Muscle layer of colon (tissue), 2 donors: ENCODE measurements around the gene RYR1.

Source experiments
- H3K27ac ChIP-seq: one replicate; pipeline ENCODE4 v1.7.0; 2013; ENCODE audit warnings: low read depth, mild to moderate bottlenecking, low read length, moderate library complexity
- H3K27me3 ChIP-seq, 2 donors: one replicate each; pipeline ENCODE4 v1.7.0; 2013; ENCODE audit warnings: low read length in 2 of 2, mild to moderate bottlenecking in 2 of 2; ENCODE audit not compliant: insufficient read depth in 2 of 2, control insufficient read depth in 1 of 2
- H3K36me3 ChIP-seq: one replicate; pipeline ENCODE4 v1.7.0; 2013; ENCODE audit warnings: mild to moderate bottlenecking, low read length; ENCODE audit not compliant: insufficient read depth
- H3K4me1 ChIP-seq: one replicate; pipeline ENCODE4 v1.7.0; 2013; ENCODE audit warnings: mild to moderate bottlenecking, low read length; ENCODE audit not compliant: insufficient read depth
- H3K4me3 ChIP-seq, 2 donors: one replicate each; pipeline ENCODE4 v1.7.0; 2013; ENCODE audit warnings: low read length in 2 of 2, low read depth in 1 of 2, mild to moderate bottlenecking in 1 of 2, moderate library complexity in 1 of 2
- H3K9ac ChIP-seq: one replicate; pipeline ENCODE4 v1.7.0; 2013; ENCODE audit warnings: low read length
- H3K9me3 ChIP-seq: one replicate; pipeline ENCODE4 v1.7.0; 2013; ENCODE audit warnings: mild to moderate bottlenecking, low read length
- donor health status: abdominal sarcoma.
- donor health status: Adenocarcinoma of cecum.

Gene RYR1

GRCh38 chr19:38524369-38524768 is 90.9 kb downstream of the RYR1 start:
- H3K9me3 ChIP-seq, result no peaks in the 10 kb centered on the region
- no peak overlapping the region for H3K27ac ChIP-seq
- no peak overlapping the region for H3K4me3 ChIP-seq
- no peaks in the 10 kb centered on the region for H3K36me3 ChIP-seq
- no peaks in the 10 kb centered on the region for H3K27me3 ChIP-seq
- no peaks in the 10 kb centered on the region for H3K4me1 ChIP-seq
- H3K9ac ChIP-seq, result no peak overlapping the region

GRCh38 chr19:38524994-38525634 is 91.6 kb downstream of the RYR1 start:
- Histone ChIP-seq H3K9me3 (no peaks in the 10 kb centered on the region), H3K27ac (no peak overlapping the region), H3K27me3 (no peaks in the 10 kb centered on the region), H3K9ac (no peak overlapping the region), H3K4me3 (no peak overlapping the region), H3K36me3 (no peaks in the 10 kb centered on the region), H3K4me1 (no peaks in the 10 kb centered on the region)

GRCh38 chr19:38526430-38526829 is 92.9 kb downstream of the RYR1 start:
- Histone ChIP-seq H3K36me3 (no peaks in the 10 kb centered on the region), H3K4me3 (no peak overlapping the region)

DNA sequence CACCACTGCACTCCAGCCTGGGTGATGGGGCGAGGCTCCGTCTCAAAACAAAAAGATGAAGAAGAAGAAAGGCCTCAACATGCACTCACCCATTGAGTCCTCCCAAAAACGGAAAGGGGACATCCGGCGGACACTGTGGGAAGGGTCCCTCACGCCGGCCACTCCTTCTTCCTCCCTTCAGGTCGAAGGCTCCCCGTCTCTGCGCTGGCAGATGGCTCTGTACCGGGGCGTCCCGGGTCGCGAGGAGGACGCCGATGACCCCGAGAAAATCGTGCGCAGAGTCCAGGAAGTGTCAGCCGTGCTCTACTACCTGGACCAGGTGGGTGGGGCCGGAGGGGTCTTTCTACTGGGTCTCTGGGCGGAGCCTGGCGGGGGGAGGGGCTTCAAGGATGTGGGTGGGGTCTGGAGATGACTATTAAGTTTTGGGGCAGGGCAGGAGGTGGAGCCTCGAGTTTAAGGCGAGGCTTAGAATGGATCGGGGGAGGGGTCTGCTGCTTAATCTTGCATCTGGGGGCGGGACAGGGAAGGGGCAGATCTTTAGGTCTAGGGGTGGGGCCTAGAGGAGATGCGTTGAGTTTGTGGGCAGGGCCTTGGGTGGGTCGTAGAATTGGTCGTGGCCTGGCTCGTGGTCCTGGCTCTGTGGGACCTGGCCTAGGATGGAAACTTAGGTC is 94.1 kb downstream of the RYR1 start:
- Histone ChIP-seq H3K36me3 (no peaks in the 10 kb centered on the region), H3K4me1 (no peaks in the 10 kb centered on the region), H3K4me3 (no peak overlapping the region), H3K27ac (no peak overlapping the region), H3K9me3 (no peaks in the 10 kb centered on the region), H3K27me3 (peaks cover 0 to 2% of the 10 kb centered on the region in 2 donors), H3K9ac (no peak overlapping the region)

More at GRCh38 chr19:38526430-38526829, 92.9 kb downstream of the RYR1 start:
- Histone ChIP-seq H3K27ac (no peak overlapping the region), H3K9me3 (no peaks in the 10 kb centered on the region), H3K9ac (no peak overlapping the region), H3K4me1 (no peaks in the 10 kb centered on the region), H3K27me3 (no peaks in the 10 kb centered on the region)

GRCh38 chr19:38528213-38528755 is 94.8 kb downstream of the RYR1 start:
- Histone ChIP-seq H3K9ac (no peak overlapping the region), H3K4me3 (no peak overlapping the region), H3K36me3 (no peaks in the 10 kb centered on the region), H3K4me1 (no peaks in the 10 kb centered on the region), H3K27me3 (peaks cover 0 to 3% of the 10 kb centered on the region in 2 donors), H3K27ac (no peak overlapping the region), H3K9me3 (no peaks in the 10 kb centered on the region)

DNA sequence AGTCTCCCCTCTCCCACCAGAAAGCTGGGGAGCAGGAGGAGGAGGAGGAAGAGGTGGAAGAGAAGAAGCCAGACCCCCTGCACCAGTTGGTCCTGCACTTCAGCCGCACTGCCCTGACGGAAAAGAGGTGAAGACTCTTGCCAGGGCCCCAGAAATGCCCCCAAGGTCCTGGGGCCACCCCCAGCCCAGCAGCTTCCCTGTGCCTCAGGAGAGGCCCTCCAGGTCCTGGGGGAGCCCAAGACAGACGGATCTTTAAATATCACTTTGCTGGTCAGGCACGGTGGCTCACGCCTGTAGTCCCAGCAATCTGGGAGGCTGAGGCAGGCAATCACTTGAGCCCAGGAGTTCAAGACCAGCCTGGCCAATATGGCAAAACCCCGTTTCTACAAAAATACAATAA is 95.4 kb downstream of the RYR1 start:
- H3K36me3 ChIP-seq, result no peaks in the 10 kb centered on the region

GRCh38 chr19:38531515-38531914 is 98.0 kb downstream of the RYR1 start:
- peaks cover 8% of the 10 kb centered on the region for H3K9me3 ChIP-seq
- H3K36me3 ChIP-seq, result no peaks in the 10 kb centered on the region
- H3K4me3 ChIP-seq, result no peak overlapping the region

More for the DNA sequence above, 95.4 kb downstream of the RYR1 start:
- Histone ChIP-seq H3K27me3 (peaks cover 0 to 3% of the 10 kb centered on the region in 2 donors), H3K9me3 (no peaks in the 10 kb centered on the region), H3K4me3 (no peak overlapping the region), H3K9ac (no peak overlapping the region), H3K4me1 (no peaks in the 10 kb centered on the region), H3K27ac (no peak overlapping the region)

GRCh38 chr19:38532939-38533338 is 99.4 kb downstream of the RYR1 start:
- H3K9me3 ChIP-seq, result peaks cover 8% of the 10 kb centered on the region
- no peak overlapping the region for H3K27ac ChIP-seq
- H3K4me1 ChIP-seq, result no peaks in the 10 kb centered on the region
- no peak overlapping the region for H3K4me3 ChIP-seq
- H3K9ac ChIP-seq, result no peak overlapping the region
- no peaks in the 10 kb centered on the region for H3K36me3 ChIP-seq
- H3K27me3 ChIP-seq, result peaks cover 0 to 3% of the 10 kb centered on the region in 2 donors

More at GRCh38 chr19:38531515-38531914, 98.0 kb downstream of the RYR1 start:
- no peak overlapping the region for H3K9ac ChIP-seq
- no peak overlapping the region for H3K27ac ChIP-seq
- no peaks in the 10 kb centered on the region for H3K4me1 ChIP-seq
- peaks cover 0 to 3% of the 10 kb centered on the region in 2 donors for H3K27me3 ChIP-seq

GRCh38 chr19:38534574-38534973 is 101.1 kb downstream of the RYR1 start:
- Histone ChIP-seq H3K9ac (no peak overlapping the region), H3K27me3 (peaks cover 0 to 3% of the 10 kb centered on the region in 2 donors), H3K4me1 (no peaks in the 10 kb centered on the region), H3K27ac (no peak overlapping the region), H3K4me3 (no peak overlapping the region), H3K9me3 (peaks cover 8% of the 10 kb centered on the region), H3K36me3 (no peaks in the 10 kb centered on the region)

GRCh38 chr19:38535212-38535611 is 101.7 kb downstream of the RYR1 start:
- no peaks in the 10 kb centered on the region for H3K36me3 ChIP-seq
- H3K27me3 ChIP-seq, result peaks cover 0 to 3% of the 10 kb centered on the region in 2 donors
- H3K4me1 ChIP-seq, result no peaks in the 10 kb centered on the region
- H3K9me3 ChIP-seq, result peaks cover 8% of the 10 kb centered on the region
- H3K27ac ChIP-seq, result no peak overlapping the region
- H3K4me3 ChIP-seq, result no peak overlapping the region
- H3K9ac ChIP-seq, result no peak overlapping the region

GRCh38 chr19:38537071-38537936 is 103.8 kb downstream of the RYR1 start:
- Histone ChIP-seq H3K36me3 (no peaks in the 10 kb centered on the region), H3K4me3 (no peak overlapping the region), H3K9me3 (peaks cover 8% of the 10 kb centered on the region), H3K27me3 (peaks cover 0 to 3% of the 10 kb centered on the region in 2 donors), H3K4me1 (no peaks in the 10 kb centered on the region), H3K27ac (no peak overlapping the region), H3K9ac (no peak overlapping the region)
